HG03139 (cell line): ENCODE data around the gene RNU1-3.
"Not testable (repeated sequence)": the region's sequence is repeated elsewhere in the genome, so short reads cannot be mapped to it uniquely, and the experiment has no call there.

ENCODE experiments used
- ATAC-seq: cut with Tn5 transposase; IDR thresholded peaks from one replicate; pipeline ENCODE4 v1.9.1; 2021; ENCODE audit not compliant: unreplicated experiment

The RNU1-3 gene

DNA sequence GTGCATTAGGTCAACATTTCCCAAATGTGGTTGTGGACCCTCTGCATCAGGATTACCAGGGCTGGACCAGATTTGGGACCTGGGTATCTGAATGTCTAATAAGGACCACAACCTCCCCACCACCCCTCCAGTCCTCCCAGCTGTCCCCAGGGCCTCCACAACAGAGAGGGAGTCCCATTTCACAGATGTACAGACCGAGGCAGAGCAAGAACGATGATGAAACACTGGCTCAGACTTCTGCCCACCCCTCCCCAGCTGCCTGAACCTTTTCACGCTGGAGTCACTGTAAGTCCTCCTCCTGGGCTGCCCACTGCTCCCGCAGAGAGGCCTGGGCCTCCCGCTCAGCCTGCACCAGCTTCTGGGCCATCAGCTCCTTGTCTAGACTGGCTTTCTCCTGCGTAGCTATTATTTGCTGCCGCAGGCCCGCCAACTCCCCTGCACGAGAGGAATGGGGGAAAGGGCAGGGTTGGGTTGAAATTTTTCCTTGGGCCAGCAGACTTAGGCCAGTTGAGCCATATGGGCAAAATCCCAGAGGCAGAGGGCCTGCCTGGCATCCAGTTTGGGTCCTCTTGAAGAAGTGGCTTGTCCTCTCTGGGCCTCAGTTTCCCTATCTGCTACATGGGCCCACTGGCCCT is 45.0 kb downstream of the RNU1-3 start:
- not testable (repeated sequence) for ATAC-seq

DNA sequence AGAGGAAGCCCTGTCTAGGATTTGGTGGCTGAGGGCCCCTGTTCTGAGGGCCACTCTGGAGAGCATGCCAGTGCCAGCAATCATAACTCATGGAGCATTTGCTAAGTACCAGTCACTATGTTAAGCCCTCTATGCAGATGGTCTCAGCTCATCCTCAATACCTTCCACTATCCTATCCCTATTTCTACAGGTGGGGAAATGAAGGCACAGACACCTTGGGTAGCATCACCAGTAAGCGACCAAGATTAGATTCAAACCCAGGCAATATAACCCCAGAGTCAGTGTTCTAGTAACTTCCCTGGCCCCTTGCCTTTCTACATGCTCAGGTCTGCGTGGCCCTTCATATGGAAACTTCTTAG is 45.5 kb downstream of the RNU1-3 start:
- ATAC-seq, result no peak

DNA sequence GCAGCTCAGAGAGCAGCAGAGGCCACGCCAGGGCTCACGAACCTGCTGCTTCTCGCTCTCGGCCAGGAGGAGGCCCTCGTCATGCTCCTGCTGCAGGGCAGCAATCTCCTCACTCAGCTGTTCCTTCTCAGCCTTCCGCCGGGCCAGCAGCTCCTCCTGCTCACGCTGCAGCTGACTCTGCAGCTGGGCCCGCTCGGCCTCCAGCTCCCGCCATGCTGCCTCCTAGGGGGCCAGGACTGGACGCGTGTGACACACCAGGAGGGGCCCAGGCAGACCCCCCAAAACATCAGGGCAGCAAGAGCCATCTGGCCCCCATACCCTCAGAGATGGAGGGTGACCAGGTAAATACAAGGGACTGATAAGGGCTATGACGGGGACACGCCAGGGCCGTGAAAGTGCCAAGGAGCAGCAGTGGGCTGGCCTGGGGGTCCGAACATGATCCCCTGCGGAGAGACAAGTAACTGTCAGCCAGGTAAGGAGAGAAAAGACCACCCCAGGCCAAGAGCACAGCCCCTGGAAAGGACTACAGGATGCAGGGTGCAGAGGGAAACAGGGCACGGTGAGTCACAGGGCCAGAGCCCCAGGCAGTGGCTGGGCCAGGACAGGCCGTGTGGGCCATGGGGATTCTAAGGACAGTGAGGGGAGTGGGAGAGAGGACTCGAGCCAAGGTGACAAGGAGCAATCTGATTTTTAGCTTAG is 46.8 kb downstream of the RNU1-3 start:
- ATAC-seq, result not testable (repeated sequence)

DNA sequence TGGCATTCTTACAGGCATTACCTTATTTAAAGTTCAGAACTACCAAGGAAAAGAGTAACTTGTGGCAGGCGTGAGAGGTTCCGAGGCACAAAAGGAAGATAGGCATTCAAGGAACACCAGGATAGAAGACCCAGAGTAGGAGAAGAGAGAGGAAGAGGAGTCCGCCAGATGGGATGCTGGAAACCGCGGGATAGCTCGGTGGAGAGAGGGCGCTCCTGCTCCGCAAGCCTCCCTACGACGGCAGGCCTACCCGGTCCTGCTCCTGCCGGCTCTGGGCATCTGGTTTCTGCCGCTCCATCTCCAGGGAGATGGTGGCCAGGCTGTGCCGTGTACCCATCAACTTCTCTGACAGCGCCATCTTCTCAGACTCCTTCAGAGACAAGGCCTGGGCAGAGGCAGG is 48.0 kb downstream of the RNU1-3 start:
- ATAC-seq, result no peak

DNA sequence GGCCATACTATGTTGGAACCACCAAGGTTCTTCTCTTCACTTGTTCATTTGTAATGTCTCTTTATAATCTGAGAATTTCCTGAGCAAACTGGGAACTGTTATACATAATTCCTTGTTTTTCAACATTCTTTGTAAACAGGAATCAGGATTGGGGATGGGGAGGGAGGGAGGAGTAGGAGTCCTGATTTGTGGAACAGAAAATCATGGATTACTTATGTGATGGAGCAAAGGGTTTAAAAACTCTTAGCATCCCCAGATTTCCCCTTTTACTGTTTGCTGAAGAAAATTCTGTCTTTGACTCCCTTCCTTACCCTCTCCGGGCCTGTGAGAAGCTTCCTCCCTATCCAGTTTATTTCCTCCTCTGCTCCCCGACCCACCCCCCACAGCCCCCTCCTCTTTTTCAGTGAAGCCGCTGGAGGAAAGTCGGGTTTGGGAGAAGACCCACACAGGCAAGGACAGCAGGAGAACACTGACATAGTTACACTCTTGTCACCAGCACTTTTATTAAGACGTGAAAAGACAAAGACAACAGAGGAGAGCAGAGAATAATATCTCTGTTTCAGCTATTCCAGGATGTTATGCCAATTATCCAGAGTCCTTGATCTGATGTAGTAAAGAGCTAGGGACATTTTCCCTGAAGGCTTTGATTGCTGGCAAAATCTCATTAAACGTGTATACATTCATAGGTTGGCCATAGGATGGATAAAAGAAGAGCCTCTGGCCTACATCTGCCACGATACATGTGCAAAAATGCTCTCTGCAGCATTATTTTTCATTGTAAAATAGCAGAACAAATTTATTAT is 48.8 kb downstream of the RNU1-3 start:
- ATAC-seq, result no peak

DNA sequence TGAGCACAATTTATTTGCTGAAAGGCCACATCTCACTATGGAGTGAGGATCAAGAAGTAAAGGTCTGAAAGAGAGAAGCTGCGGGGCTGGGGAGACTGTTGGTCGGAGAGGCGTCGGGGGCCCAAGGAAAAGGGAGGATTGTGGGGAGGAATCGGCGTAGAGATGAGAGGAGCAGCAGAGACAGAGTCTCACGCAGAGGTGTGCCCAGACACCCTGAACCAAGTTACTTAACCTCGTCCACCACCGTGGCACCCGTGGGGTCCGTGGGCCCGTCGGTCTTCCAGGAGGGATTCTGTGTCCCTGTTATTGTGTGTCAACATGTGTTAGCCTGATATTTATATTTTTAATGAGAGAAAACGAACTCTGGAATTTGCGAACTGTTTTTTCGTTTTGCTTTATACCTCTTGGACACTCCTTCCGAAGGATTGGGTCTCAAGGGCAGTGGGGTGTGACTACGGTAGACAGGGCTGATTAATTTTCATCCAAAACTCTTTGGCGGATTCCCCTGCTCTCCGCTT is 49.6 kb downstream of the RNU1-3 start:
- no peak for ATAC-seq
